ENCODE measurements around the gene ILF3. TPM values are rescaled to one million over a fixed set of nuclear protein-coding genes. Genes with fewer than 3 reads are reported as not detected.

Gene ILF3
- polyA plus RNA-seq, 1 donor (not counting 4 experiments of a cell fraction or from before 2014, with no cell fraction given): 162 TPM

- Histone ChIP-seq H3K36me3 (ENCODE audit: control insufficient read depth in 2 of 2, extremely low read depth in 1 of 2, insufficient read depth in 2 of 2, low read length in 2 of 2) (peaks cover 6 to 10% of the 10 kb centered on the region in 2 experiments), H3K9me3 (ENCODE audit: control insufficient read depth, low read depth, low read length) (no peaks in the 10 kb centered on the region), H3K4me2 (ENCODE audit: control insufficient read depth, extremely low read depth, insufficient read depth, low read depth, low read length) (peak within 1 kb of the TSS; percentile 85), H4K20me1 (ENCODE audit: control insufficient read depth, extremely low read depth, insufficient read depth, low read length) (no peaks in the 10 kb centered on the region), H2AFZ (ENCODE audit: control insufficient read depth, low read length) (peak within 1 kb of the TSS; percentile 20), H3K4me1 (ENCODE audit: control insufficient read depth, extremely low read depth, insufficient read depth, low read length) (peaks cover 32% of the 10 kb centered on the region), H3K4me3 (ENCODE audit: control insufficient read depth in 2 of 3, extremely low read depth in 1 of 3, insufficient read depth in 2 of 3, low read depth in 1 of 3, low read length in 3 of 3) (peak within 1 kb of the TSS; percentile 73 to 89 (median 85)), H3K27me3 (ENCODE audit: control insufficient read depth, extremely low read depth, insufficient read depth, low read length) (no peaks in the 10 kb centered on the region), H3K27ac (ENCODE audit: control insufficient read depth, insufficient read depth, low read length) (peak within 1 kb of the TSS; percentile 61), H3K9ac (ENCODE audit: control insufficient read depth, extremely low read depth, insufficient read depth, low read length) (peak within 1 kb of the TSS; percentile 80), H3K9me1 (ENCODE audit: control insufficient read depth, extremely low read depth, insufficient read depth, low read length) (no peaks in the 10 kb centered on the region), H3K79me2 (ENCODE audit: control insufficient read depth, insufficient read depth, low read length) (peaks cover 29% of the 10 kb centered on the region)
- peak; percentile 73 for FAIRE-seq
- DNase-seq (ENCODE audit: low read depth, low spot score): no peak
- no peak for TF ChIP-seq EZH2 (IDR thresholded peaks at IDR 0.05; ENCODE audit: low read length)
- no peak for TF ChIP-seq CTCF (optimal IDR thresholded peaks at IDR 0.05 in 1 of 3, IDR thresholded peaks at IDR 0.05 in 1 of 3, conservative IDR thresholded peaks at IDR 0.05 in 1 of 3; ENCODE audit: extremely low read depth in 1 of 3, insufficient read depth in 2 of 3, low read length in 3 of 3)
- dilution Hi-C loops (cut with MboI; ENCODE audit: extremely low pct_ligation_motif_present, low sequenced_read_pairs): no loop called here
Measured at GRCh38 chr19:10625003-10625761, 29.0 kb upstream of the ILF3 start, which contains the start of gene SLC44A2. Gene SLC44A2, plus strand, starts transcription at chr19:10625553. Its CDS starts 81 bp downstream, at chr19:10625634.

GRCh38 chr19:10625762-10626138 is 28.4 kb upstream of the ILF3 start:
- dilution Hi-C loops (cut with MboI; ENCODE audit: extremely low pct_ligation_motif_present, low sequenced_read_pairs): no loop called here
- FAIRE-seq (no peak), DNase-seq (ENCODE audit: low read depth, low spot score) (no peak)
- Histone ChIP-seq H3K4me2 (ENCODE audit: control insufficient read depth, extremely low read depth, insufficient read depth, low read depth, low read length) (peak overlapping the region; percentile 85), H3K9ac (ENCODE audit: control insufficient read depth, extremely low read depth, insufficient read depth, low read length) (peak overlapping the region; percentile 80), H3K27ac (ENCODE audit: control insufficient read depth, insufficient read depth, low read length) (peak overlapping the region; percentile 55), H3K4me1 (ENCODE audit: control insufficient read depth, extremely low read depth, insufficient read depth, low read length) (peaks cover 29% of the 10 kb centered on the region), H2AFZ (ENCODE audit: control insufficient read depth, low read length) (peak overlapping the region; percentile 20), H3K27me3 (ENCODE audit: control insufficient read depth, extremely low read depth, insufficient read depth, low read length) (no peaks in the 10 kb centered on the region), H3K4me3 (ENCODE audit: control insufficient read depth in 2 of 3, extremely low read depth in 1 of 3, insufficient read depth in 2 of 3, low read depth in 1 of 3, low read length in 3 of 3) (peak overlapping the region; percentile 73 to 89 (median 85)), H3K36me3 (ENCODE audit: control insufficient read depth in 2 of 2, extremely low read depth in 1 of 2, insufficient read depth in 2 of 2, low read length in 2 of 2) (peaks cover 6 to 10% of the 10 kb centered on the region in 2 experiments), H3K79me2 (ENCODE audit: control insufficient read depth, insufficient read depth, low read length) (peaks cover 29% of the 10 kb centered on the region), H4K20me1 (ENCODE audit: control insufficient read depth, extremely low read depth, insufficient read depth, low read length) (no peaks in the 10 kb centered on the region), H3K9me3 (ENCODE audit: control insufficient read depth, low read depth, low read length) (no peaks in the 10 kb centered on the region), H3K9me1 (ENCODE audit: control insufficient read depth, extremely low read depth, insufficient read depth, low read length) (no peaks in the 10 kb centered on the region)
- no peak for TF ChIP-seq EZH2 (IDR thresholded peaks at IDR 0.05; ENCODE audit: low read length)
- no peak for TF ChIP-seq CTCF (optimal IDR thresholded peaks at IDR 0.05 in 1 of 3, IDR thresholded peaks at IDR 0.05 in 1 of 3, conservative IDR thresholded peaks at IDR 0.05 in 1 of 3; ENCODE audit: extremely low read depth in 1 of 3, insufficient read depth in 2 of 3, low read length in 3 of 3)
